Activated T-cell treated with anti-CD3 and anti-CD28 coated beads for 24 hours (primary cell): ENCODE measurements around the gene NDNF.

Experiments used
- DNase-seq: peaks from one replicate; pipeline ENCODE4 v3.0.0-alpha.2; 2020; ENCODE audit warnings: low read depth

The NDNF gene, protein sequence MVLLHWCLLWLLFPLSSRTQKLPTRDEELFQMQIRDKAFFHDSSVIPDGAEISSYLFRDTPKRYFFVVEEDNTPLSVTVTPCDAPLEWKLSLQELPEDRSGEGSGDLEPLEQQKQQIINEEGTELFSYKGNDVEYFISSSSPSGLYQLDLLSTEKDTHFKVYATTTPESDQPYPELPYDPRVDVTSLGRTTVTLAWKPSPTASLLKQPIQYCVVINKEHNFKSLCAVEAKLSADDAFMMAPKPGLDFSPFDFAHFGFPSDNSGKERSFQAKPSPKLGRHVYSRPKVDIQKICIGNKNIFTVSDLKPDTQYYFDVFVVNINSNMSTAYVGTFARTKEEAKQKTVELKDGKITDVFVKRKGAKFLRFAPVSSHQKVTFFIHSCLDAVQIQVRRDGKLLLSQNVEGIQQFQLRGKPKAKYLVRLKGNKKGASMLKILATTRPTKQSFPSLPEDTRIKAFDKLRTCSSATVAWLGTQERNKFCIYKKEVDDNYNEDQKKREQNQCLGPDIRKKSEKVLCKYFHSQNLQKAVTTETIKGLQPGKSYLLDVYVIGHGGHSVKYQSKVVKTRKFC

DNA sequence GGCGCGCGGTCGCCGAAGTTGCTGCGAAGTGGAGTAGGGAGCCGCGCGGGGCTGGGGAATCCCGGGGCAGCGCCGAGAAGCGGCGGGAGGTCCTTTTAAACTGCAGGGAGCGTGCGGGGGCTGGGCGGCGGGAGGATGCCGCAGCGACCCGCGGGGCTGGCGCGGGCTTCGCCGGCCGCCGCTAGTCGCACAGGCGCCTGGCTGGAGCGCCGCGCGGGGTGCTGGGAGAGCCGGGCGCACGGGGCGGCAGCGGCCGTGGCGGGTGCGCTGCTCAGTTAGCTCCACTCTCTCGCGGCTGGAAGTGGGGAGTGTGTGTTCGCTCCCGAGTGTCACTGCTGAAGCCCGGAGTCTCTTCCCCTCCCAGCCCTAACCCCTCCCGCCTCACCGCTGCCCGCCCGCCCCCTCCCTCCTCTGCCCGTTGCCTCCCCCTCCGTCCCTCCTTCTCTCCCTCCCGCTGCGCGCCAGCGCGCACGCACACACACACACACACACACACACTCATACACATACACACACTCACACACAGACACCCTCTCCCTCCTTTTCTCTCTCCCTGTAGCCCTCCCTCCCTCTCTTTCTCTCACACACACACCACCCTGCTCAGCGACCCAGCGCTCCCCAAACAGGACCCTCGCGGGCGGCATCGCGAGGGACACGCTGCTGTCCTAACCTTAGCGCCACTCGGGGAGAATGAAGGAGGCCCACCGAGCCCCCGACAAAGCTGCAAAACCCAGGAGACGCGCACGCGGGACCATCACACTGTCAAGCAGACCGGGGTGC lies at the start of gene NDNF:
NDNF (minus strand) TSS at position 312 of the 780 bp plus-strand sequence. CDS start 26,698 bp downstream, outside the sequence.
- peak; percentile 39 for DNase-seq

GRCh38 chr4:121119715-121120114 lies 47.4 kb upstream of the NDNF start:
- no peak for DNase-seq

- DNase-seq = no peak
These were observed 46.0 kb upstream of the NDNF start for GRCh38 chr4:121118344-121118743.

DNA sequence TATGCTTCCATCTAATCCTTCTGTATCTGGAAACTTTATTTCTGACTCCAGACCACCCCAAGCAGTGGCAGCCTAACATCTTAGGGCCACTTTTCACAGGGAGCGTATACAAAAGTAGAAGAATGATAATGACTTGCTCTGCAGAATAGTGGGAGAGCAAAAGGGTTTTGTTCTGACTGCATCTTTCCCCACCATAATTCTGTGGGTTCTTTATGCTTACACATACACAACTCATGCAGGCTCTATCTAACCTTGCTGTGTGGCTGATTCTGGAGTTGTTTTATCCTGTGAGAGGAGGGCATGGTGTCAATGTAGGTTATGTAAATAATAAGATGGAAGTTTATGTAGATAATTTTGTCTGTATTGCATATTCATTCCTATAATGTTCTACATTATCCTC lies 42.4 kb upstream of the NDNF start:
- DNase-seq = no peak

DNA sequence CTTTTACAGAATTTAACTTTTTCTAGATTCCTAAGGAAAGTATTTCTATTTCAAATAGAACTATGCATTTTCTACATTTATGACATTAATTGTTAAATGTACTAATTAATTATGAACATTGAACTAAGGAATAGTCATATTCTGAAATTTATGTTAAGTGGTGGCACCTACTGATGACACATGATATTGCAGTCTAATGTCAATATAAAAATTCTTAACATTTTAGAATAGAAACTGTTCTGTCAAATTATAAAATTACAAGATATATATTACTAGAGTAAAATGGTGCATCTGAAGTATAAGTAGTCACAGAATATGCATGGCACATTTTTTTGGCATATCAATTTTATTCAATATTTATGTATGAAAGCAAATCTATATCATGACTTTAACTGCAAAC lies 40.2 kb upstream of the NDNF start:
- DNase-seq = no peak

GRCh38 chr4:121108557-121108956 lies 36.2 kb upstream of the NDNF start:
- DNase-seq = no peak

- no peak for DNase-seq
These were observed 35.2 kb upstream of the NDNF start for GRCh38 chr4:121107507-121107906.

DNA sequence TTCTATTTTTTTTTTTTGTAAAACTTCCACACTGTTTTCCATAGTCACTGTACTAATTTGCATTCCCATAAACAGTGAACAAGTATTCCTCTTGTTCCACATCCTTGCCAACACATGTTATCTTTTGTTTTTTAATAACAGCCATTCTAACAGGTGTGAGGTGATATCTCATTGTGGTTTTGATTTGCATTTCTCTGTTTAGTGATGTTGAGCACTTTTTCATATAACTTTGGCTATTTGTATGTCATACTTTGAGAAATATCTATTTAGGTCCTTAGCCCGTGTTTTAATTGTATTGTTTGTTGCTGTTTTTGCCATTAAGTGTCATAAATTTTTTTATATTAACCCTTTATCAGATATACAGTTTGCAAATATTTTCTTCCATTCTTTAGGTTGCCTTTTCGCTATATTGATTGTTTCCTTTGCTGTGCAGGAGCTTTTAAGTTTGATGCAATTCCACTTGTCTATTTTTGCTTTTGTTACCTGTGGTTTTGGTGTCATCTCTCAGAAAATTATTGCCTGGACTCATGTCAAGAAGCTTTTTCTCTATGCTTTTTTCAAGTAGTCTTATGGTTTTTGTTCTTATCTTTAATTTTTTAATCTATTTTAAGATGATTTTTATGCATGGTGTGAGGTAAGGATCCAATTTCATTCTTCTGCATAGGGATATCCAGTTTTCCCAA lies 27.9 kb upstream of the NDNF start:
- no peak for DNase-seq

- DNase-seq = no peak
These were observed 25.9 kb upstream of the NDNF start for GRCh38 chr4:121098266-121098665.

- DNase-seq = no peak
These were observed 24.3 kb upstream of the NDNF start for GRCh38 chr4:121096629-121097028.

DNA sequence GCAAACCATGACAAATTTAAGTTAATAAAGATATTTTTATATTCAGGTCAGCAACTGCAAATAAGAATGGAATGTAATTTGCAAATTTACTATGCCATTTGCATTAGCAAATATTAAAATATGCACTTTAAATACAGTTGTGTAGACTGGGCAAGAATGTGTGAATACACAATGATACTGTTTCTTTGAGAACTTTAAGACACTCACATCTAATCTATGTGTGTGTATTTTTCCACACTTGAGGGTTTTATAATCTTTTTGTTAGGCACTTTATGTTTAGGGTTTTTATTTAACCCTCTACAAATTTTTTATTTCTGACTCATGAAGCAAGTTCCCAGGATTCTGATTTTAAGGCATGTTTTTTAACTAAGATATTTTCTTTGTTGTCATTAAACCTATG lies 23.9 kb upstream of the NDNF start:
- DNase-seq = no peak

DNA sequence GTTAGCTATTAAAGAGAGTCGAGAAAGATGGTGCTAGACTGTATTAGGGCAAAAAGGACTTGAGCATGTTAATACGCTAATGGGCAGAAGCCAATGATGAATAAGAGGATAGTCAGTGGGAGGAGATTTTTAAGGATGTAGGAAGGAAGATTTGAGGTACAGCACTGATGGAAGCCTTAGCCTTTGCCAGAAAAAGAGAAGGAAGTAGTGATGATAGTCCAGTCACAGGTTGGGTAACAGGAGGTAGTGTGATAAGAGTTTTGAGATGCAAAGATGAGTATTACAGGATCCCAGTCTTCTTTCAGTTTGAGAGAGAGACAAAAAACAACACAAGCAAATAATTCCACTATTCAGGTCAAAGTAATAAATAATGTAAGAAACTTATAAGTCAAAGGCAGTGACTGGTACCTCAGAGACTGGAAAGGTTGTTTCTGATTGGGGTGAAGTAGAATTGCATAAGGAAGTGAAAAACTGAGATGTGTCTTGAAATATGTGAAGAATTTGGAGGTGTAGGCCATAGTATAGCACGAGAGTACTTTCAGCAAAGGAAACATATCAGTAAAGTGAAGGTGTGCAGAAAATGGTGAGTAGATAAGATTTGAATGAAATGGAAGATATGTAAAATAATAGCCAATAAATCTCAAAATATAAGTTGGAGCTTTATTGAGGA lies 22.1 kb upstream of the NDNF start:
- DNase-seq = no peak

- no peak for DNase-seq
These were observed 20.9 kb upstream of the NDNF start for GRCh38 chr4:121093261-121093660.

- no peak for DNase-seq
These were observed 19.6 kb upstream of the NDNF start for GRCh38 chr4:121091941-121092340.

- DNase-seq = no peak
These were observed 16.5 kb upstream of the NDNF start for GRCh38 chr4:121088867-121089266.

DNA sequence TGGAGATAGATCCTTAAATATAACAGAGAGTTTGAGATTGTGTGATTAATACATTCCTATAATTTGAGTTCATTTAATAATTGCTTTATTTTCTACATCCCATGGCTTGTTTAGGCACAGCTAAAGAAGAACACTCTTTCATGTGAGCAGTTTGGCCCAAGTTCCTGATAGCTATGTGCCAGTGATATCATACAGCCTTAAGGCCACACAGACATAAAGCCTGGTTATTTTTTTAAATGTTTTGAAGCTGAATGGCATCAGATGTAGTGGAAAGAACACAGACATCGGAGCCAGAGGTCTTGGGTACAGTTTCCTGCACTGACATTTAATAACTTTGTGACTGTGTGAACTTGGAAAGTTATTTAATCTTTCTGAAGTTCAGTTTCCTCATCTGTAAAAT lies 7.0 kb upstream of the NDNF start:
- no peak for DNase-seq

DNA sequence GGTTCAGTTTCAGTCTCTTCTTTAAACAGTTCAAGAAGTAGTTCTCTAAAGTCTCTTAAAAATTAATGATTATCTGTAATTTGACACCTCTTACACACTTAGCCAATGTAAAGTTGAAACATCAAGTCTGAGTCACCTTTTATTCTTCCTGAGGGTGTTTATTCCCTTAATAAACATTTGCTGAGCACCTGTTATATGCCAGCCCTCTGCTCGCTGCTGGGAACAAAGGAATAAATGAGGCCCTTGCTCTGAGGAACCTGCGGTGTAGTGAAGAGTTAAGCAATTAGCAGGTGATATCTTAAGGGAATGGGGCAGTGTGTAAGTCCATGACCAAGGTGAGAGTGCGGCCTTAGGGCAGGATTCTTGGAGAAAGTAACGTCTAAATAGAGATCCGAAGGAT lies 5.2 kb upstream of the NDNF start:
- DNase-seq = no peak

DNA sequence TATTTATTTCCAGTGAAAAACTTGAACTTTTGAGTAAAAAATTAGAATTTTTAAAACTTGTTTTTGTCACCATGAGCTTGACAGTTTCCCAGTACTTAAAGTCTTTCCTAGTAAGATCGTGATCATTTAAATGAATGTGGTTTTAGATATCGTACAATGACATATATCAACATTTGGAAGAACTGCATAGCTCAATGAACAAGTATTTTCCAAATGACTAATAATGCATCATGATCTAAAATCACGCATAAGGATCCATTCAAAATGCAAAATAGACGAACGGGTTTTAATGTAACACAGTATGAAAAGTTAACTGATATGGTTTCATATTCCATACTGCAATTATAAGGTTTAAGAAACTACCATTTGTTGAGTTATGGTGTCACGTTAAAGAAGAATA lies 4.1 kb upstream of the NDNF start:
- DNase-seq = no peak

- no peak for DNase-seq
These were observed 1.5 kb upstream of the NDNF start for GRCh38 chr4:121073672-121074381.

GRCh38 chr4:121073004-121073435 lies 685 bp upstream of the NDNF start:
- no peak for DNase-seq

- DNase-seq = no peak
These were observed 603 bp downstream of the NDNF start for GRCh38 chr4:121071640-121072223.
